NB4 (cell line): ENCODE results near the gene LMBR1.
"Not testable (repeated sequence)": the region's sequence is repeated elsewhere in the genome, so short reads cannot be mapped to it uniquely, and the experiment has no call there.

ENCODE experiments used
- DNase-seq: peaks from one replicate; pipeline ENCODE4 v3.0.0; 2010; ENCODE audit warnings: low read depth
- H3K4me3 ChIP-seq: one replicate; pipeline ENCODE4 v1.5.1; 2011; ENCODE audit warnings: mild to moderate bottlenecking, low read depth, low read length, moderate library complexity
- MYC ChIP-seq: IDR thresholded peaks from 2 replicates; pipeline ENCODE4 v1.6.1; 2011; ENCODE audit warnings: low read depth, low read length
- POLR2A ChIP-seq: IDR thresholded peaks from 2 replicates; pipeline ENCODE4 v1.6.1; 2011; ENCODE audit warnings: mild to moderate bottlenecking; ENCODE audit not compliant: insufficient read length; ENCODE audit errors: extremely low read depth
- TF ChIP-seq, protein P1 (sequence below): IDR thresholded peaks from 2 replicates; pipeline ENCODE4 v1.6.1; 2011; ENCODE audit warnings: low read depth, low read length
- TF ChIP-seq, protein P2 (sequence below): IDR thresholded peaks from one replicate; pipeline ENCODE4 v1.5.1; 2012; ENCODE audit warnings: low read depth, low read length

The LMBR1 gene

DNA sequence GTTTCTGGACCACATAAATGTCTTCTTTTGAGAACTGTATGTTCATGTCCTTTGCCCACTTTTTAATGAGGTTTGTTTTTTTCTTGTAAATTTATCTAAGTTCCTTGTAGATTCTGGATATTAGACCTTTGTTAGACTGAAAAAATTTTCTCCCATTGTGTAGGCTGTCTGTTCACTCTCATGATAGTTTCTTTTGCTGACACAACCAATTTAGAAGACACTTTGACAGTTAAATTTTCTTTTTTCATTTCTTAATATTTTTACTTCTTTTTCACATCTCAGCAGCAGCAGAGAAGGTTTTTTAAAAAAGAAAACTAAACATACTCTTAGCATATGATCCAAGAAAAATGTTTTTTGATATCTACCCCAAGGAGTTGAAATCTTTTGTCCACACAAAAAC, 190.6 kb downstream of the LMBR1 start:
- no peak overlapping the region for H3K4me3 ChIP-seq
- DNase-seq = no peak
- TF ChIP-seq MYC (no peak), POLR2A (no peak)
- TF ChIP-seq, protein P1, sequence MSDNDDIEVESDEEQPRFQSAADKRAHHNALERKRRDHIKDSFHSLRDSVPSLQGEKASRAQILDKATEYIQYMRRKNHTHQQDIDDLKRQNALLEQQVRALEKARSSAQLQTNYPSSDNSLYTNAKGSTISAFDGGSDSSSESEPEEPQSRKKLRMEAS = no peak
- TF ChIP-seq, protein P2, sequence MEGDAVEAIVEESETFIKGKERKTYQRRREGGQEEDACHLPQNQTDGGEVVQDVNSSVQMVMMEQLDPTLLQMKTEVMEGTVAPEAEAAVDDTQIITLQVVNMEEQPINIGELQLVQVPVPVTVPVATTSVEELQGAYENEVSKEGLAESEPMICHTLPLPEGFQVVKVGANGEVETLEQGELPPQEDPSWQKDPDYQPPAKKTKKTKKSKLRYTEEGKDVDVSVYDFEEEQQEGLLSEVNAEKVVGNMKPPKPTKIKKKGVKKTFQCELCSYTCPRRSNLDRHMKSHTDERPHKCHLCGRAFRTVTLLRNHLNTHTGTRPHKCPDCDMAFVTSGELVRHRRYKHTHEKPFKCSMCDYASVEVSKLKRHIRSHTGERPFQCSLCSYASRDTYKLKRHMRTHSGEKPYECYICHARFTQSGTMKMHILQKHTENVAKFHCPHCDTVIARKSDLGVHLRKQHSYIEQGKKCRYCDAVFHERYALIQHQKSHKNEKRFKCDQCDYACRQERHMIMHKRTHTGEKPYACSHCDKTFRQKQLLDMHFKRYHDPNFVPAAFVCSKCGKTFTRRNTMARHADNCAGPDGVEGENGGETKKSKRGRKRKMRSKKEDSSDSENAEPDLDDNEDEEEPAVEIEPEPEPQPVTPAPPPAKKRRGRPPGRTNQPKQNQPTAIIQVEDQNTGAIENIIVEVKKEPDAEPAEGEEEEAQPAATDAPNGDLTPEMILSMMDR = no peak

DNA sequence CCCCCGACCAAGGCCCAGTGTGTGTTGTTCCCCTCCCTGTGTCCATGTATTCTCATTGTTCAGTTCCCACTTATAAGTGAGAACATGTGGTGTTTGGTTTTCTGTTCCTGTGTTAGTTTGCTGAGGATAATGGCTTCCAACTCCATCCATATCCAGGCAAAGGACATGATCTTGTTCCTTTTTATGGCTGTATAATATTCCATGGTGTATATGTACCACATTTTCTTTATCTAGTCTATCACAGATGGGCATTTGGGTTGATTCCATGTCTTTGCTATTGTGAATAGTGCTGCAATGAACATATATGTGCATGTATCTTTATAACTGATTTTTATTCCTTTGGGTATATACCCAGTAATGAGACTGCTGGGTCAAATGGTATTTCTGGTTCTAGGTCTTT, 191.2 kb downstream of the LMBR1 start:
- DNase-seq, H3K4me3 ChIP-seq: not testable (repeated sequence)

DNA sequence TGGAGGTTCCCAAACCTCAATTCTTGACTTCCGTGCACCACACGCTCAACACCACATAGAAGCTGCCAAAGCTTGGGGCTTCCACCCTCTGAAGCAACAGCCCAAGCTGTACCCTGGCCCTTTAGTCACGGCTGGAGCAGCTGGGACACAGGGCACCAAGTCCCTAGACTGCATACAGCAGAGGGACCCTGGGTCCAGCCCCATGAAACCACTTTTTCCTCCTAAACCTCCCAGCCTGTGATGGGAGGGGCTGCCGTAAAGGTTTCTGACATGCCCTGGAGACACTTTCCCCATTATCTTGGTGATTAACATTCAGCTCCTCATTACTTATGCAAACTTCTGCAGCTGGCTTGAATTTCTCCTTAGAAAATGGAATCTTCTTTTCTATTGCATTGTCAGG, 194.5 kb downstream of the LMBR1 start:
- not testable (repeated sequence) for DNase-seq, H3K4me3 ChIP-seq

DNA sequence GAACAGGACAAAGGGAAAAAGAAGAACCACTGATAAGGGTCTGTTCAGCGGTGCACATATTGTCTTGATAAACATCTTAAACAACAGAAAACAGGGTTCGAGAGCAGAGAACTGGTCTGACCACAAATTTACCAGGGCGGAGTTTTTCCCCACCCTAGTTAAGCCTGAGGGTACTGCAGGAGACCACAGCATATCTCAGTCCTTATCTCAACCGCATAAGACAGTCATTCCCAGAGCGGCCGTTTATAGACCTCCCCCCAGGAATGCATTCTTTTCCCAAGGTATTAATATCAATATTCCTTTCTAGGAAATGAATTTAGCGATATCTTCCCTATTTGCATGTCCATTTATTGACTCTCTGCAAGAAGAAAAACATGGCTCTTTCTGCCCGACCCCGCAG, 195.7 kb downstream of the LMBR1 start:
- H3K4me3 ChIP-seq, DNase-seq: not testable (repeated sequence)

DNA sequence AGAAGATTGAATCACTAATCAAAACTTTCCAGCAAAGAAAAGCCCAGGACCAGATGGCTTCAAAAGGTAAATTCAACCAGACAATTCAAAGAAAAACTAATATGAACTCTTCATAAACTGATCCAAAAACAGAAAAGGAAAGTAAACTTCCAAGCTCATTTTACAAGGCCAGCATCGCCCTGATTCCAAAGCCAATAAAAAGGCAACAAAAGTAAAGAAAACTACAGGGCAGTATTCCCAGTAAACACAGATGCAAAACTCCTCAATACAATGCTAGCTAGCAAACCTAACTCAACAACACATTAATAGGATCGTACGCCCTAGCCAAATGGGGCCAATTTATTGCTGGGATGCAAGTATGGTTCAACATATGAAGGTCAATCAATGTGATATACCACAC, 199.4 kb downstream of the LMBR1 start:
- TF ChIP-seq POLR2A (no peak), MYC (no peak)
- TF ChIP-seq, protein P1 = no peak
- no peak for DNase-seq
- no peak overlapping the region for H3K4me3 ChIP-seq

DNA sequence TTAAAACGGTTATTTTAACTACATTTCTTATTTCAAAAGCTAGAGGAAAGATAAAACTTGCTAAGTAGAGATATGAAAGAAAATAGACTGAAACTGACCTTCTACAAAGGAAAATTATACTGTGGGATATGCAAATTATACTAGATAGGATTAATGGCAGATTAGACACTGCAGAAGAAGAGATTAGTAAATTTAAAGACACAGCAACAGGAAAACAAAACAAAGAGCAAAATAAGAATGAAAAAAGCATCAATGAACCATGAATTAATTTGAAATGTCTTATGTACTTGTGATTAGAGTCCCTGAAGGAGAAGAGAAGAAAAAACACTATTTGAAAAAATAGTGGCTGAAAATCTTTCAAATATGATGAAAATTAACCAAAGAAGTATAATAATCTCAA, 200.1 kb downstream of the LMBR1 start:
- H3K4me3 ChIP-seq = no peak overlapping the region
- DNase-seq = no peak
- TF ChIP-seq, protein P1 = no peak
- no peak for TF ChIP-seq MYC

DNA sequence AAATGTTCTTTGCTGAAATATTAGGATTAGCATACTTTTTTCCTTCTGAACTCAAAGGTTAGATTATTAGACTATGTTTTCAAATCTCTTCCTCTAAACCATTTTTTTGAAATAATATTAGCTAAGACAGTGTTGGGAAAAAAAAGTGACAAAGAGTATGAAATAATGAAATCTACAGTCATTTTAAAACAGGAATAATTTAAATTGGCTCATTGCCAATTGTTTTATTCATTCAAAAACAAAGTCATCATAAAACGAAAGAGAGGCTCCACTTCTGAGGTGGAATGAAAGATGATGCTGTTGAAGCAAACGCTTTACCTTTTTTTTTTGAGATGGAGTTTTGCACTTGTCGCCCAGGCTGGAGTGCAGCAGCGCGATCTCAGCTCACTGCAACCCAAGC, 201.2 kb downstream of the LMBR1 start:
- TF ChIP-seq, protein P1 = no peak
- TF ChIP-seq, protein P2 = no peak
- no peak for TF ChIP-seq MYC
- TF ChIP-seq POLR2A = no peak
- H3K4me3 ChIP-seq = no peak overlapping the region
- no peak for DNase-seq

DNA sequence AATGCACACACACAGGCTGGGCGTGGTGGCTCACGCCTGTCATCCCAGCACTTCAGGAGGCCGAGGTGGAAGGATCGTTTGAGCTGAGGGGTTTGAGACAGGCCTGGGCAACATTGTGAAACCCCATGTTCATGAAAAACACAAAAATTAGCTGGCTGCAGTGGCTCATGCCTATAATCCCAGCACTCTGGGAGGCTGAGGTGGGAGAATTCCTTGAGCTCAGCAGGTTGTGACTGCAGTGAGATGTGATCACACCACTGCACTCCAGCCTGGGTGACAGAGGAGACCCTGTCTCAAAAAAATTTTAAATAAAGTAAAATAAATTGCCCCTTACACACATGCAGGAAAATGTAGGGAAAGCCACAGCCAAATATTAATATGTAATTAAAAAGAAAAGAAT, 208.3 kb downstream of the LMBR1 start:
- DNase-seq = no peak
- TF ChIP-seq POLR2A = no peak
- TF ChIP-seq, protein P1 = no peak

DNA sequence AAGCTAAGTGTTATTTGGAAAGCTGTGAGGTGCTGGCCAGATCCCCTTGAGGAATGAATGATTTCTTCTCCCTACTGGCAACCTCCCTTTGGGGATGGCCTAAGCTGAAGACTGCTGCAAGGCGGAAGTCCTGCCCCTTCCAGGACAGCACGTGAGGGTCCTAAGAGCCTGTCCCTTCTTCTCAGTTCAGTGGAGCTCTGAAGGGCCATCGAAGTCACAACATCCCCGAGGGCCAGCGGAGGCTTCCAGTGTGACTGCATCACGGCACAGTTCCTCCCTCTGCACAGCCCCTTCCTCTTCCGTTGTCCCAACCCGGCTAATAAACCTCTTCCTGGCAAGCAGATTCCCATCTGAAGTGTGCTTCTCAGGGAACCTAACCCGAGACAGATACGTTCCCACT, 208.7 kb downstream of the LMBR1 start:
- TF ChIP-seq POLR2A (no peak), MYC (no peak)
- TF ChIP-seq, protein P1 = no peak
- TF ChIP-seq, protein P2 = no peak
- H3K4me3 ChIP-seq = no peak overlapping the region
- DNase-seq = no peak

More for the DNA sequence above, 208.3 kb downstream of the LMBR1 start:
- H3K4me3 ChIP-seq = no peak overlapping the region
